T-helper 2 cell treated with Interferon-gamma antibody and Interleukin-4, amounts not matched to agents 100 ng/mL and 5 ng/mL, for 36 hours (primary cell): ENCODE results near the gene CHAMP1. TPM values are rescaled to one million over a fixed set of nuclear protein-coding genes. Genes with fewer than 3 reads are reported as not detected.

Experiments used
- intact Hi-C: fragments of 100-400 bp; cut with micrococcal nuclease; formaldehyde crosslinking; loops from one replicate; pipeline ENCODE4 v1.15.1; 2023
- total RNA-seq: library from RNA; stranded (reverse); gene quantifications from 2 replicates; pipeline ENCODE4 v1.2.3, GENCODE V29; 2022

Gene CHAMP1
- total RNA-seq, 1 donor from 2014 or later, result 38.8 TPM

DNA sequence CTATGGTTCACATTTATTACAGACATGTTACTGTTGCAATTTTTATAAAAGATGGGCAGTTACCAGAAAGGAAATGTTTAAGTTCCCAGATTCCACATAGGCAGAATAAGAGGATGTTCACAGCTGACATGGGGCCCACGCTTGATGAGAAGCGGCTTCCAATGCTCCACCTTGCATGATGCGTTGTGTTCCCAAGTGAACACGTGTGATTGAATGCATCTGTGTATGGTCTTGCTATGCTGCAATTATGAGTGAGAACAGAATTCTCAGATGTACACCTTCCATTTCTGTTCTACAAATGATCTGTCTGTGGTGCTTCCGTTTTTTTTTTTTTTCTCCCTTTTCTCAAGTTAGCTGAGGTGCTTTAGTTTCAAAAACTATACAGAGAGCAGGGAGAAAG is 17.4 kb upstream of the CHAMP1 start:
- intact Hi-C loops, result no loop called here

DNA sequence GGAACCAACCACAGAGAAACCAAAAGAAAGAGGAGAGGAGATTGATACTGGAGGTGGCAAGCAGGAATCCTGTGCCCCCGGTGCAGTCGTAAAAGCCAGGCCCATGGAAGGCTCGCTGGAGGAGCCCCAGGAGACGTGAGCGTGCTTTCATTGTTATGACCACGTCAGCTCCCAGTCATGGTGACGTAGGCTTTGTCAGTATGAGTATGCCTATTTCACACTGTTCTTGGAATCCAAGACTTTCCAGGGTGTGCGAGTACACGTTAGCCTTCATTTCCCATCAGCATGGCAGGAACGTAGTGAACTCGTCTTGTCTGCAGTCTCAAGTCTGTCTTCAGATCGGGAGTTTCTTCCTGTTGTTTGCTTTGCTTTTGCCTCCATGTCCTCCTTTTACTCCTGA is 15.4 kb upstream of the CHAMP1 start:
- intact Hi-C loops, result no loop called here

DNA sequence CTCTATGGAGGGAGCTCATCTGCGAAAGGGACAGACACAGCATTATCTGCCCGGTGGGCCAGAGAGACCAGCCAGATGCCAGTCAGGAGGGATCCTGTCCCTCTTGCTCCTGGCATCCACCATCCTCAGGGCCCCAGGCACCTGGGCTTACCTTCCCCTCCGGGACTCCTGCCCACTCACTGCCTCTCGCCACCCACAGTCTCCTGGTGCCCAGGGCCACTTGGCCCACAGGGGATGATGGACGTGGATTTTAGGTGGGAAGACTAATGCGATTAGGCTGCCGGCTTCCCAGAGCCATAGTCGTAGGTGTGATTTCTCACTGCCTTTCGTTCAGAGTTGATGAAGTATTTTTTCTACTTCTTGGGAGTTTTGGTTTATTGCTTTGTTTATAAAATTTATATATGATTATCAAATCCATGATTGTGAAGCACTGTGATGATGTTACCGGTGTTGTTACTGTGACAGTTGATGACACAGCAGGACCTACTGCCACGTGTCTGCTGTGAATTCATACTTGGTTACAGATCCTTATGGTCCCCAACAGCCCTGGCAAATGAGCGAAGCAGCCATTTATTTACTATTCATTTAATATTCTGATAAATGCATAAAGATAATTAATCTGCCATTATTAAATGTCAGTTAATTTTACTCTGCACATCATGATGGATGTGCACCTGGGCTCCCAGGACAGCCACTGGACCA is 14.5 kb upstream of the CHAMP1 start:
- intact Hi-C loops, result no loop called here

DNA sequence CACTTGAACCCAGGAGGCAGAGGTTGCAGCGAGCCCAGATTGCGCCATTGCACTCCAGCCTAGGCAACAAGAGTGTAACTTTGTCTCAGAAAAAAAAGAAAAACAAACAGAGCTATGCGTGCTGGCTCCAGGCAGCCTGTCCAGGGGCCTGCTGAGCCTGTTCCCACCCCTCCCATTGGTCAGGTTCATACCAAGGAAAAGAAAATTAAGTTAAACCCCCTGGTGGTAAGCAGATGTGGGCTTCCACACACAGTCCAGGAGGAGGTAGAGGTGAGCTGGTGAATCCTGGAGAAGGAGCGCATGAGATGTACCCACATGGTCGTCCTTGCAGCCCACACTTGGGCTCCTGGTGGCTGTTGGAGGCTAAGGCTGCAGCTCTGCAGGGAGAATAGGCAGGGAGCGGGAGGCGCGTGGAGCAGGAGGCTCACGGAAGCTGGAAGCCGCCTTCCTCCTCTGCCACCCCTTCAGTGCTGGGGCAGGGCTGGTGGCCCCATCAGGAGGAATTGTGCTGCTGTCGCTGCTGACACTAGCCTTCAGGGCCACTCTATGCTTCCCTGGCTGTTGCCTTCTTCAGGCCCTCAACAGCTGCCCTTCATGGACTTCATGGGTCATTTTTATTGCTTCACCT is 10.5 kb upstream of the CHAMP1 start:
- intact Hi-C loops, result no loop called here

DNA sequence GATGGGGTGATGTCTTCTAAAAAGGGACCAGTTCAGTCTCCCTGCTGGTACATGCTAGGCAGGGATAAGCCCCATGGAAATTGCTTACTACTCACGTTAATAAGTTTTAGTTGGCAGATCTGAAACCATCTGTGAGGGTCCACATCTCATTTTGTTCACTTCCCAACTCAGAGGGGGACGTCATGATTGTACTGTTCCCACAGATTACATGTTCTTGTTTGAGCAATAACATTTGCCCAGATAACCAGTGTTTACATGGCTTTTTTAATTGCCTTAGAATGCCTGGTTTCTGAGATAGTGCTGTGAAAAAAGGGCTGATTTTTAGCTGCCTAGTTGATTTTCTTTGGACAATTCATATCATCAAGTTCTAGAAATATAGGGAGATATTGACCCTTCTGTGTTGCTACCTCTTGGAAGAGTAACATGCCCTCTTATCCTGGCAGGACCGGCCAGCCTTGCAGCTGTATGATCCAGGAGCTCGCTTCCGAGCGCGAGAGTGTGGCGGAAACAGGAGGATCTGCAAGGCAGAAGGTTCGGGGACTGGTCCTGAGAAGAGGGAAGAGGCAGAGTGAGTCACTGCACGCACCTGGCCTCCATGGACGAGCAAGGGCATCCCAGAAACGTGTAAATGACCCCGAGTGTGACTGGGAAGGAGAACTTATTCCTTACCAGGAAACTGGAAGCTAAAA is 9.8 kb upstream of the CHAMP1 start:
- intact Hi-C loops, result no loop called here

DNA sequence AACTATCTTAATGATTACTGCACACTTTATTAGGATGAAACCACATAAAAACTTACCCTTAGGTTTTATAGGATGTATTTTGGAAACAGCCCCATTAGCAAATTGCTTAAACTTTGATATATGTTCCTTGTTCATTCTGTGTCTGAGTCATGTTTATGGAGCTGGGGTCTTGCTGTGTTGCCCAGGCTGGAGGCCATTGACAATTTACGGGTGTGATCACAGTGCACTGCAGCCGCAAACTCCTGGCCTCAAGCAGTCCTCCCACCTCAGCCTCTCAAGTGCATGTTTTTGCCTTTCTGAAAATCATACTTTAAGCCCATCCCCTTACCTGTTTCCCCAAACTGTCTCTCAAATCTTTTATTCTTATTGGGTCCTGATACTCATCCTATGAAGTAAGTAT is 5.2 kb upstream of the CHAMP1 start:
- intact Hi-C loops, result no loop called here

DNA sequence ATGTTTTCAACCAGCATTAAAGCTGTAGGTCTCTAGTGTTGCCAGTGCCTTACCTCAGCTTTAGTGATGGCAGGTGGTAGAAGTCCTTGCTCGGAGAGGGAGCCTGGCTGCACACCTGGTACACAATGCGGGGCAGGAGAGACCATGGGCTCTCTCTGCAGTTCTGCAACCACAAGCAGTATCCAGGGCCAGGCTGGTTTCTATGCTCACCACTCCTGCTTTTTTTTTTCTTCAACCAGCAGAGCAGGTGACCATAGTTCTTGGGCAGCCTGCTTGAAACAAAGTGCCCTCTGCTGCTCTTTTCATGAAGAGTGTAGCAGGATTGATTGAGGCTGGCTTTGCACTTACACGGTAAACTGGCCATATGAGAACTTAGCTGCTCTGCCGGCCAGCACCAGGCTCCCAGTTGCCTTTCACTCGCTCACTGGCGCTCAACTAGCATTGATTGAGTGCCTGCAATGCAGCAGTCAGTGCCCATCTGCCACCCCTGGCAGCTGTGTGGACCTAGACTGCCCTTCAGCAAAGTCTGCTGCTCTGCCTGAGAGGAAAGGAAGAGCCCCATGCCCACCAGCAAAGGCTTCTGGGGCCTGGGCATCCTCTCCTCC is 4.4 kb upstream of the CHAMP1 start:
- intact Hi-C loops, result no loop called here

DNA sequence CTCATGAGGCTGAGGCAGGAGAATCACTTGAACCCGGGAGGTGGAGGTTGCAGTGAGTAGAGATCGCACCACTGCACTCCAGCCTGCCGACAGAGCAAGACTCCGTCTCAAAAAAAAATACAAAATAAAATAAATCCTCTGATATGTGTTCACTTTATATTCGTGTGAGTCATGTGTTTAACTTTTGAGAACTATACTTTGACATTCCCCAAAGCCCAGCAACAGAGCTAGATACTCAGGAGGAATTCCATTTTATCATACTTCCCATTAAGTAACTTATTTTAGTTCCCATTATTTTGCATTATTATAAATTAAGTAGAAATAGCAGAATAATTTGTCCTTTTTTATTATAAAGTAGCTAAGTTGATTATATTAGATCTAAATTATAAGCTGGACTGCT is 3.3 kb upstream of the CHAMP1 start:
- intact Hi-C loops, result no loop called here

DNA sequence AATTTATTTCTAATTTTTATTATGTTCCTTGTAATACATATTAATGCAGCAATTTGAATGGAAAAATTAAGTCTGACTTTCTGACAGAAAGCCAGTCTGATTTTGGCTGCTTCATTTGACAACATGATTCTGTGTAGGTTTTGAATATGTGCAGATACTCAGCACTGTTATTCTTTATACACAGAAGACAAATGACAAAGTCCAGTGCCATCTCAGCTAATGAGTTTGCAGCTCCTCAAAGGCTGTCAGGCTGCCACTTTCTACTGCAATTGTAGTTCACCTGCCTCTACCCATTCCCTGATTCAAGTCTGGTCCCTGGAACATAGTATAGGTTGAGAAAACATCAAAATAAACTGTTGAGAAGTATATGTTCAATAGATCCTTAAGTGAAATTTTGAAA is 2.9 kb upstream of the CHAMP1 start:
- intact Hi-C loops, result no loop called here

DNA sequence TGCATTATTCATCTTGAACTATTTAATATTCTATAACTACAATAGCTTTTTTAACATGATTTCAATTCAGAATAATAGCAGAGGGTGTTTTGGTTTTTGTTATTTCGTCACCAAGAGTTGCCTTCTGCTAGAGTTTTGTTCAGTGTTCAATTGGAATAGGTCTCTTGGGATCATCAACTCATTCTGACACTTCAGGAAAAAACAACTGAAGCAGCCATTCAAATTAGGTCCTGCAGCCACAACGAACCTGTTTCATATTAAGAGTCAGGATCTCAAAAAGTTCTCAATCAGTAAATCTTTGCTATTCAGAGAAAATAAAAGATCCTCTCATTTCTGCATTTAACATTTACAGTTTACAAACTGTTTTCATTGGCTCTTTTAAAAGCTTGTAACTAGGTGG is 2.4 kb upstream of the CHAMP1 start:
- intact Hi-C loops, result no loop called here

DNA sequence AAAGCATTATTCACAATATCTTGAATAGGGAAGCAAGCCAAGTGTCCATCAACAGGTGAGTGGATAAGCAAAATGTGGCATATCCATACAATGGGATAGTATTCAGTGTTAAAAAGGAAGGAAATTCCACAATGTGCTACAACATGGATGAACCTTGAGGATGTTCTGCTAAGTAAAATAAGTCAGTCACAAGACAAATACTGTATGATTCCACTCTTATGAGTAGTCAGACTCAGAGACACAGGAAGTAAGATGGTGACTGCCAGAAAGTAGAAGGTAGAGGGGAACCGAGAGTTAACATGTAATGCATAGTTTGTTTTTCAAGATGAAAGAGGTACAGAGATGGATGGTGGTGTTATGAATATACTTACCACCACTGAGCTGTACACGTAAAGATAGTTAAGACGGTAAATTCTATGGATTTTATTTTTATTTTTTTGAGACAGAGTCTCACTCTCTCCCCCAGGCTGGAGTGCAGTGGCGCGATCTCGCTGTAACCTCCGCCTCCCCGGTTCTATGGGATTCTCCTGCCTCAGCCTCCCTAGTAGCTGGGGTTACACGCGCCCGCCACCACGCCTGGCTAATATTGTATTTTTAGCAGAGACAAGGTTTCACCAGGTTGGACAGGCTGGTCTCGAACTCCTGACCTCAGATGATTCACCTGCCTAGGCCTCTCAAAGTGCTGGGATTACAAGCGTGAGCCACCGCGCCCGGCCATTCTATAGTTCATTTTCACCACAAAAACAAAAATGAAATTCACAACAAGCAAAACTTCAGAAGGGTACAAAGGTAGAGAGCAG is 1.0 kb upstream of the CHAMP1 start:
- intact Hi-C loops, result no loop called here

DNA sequence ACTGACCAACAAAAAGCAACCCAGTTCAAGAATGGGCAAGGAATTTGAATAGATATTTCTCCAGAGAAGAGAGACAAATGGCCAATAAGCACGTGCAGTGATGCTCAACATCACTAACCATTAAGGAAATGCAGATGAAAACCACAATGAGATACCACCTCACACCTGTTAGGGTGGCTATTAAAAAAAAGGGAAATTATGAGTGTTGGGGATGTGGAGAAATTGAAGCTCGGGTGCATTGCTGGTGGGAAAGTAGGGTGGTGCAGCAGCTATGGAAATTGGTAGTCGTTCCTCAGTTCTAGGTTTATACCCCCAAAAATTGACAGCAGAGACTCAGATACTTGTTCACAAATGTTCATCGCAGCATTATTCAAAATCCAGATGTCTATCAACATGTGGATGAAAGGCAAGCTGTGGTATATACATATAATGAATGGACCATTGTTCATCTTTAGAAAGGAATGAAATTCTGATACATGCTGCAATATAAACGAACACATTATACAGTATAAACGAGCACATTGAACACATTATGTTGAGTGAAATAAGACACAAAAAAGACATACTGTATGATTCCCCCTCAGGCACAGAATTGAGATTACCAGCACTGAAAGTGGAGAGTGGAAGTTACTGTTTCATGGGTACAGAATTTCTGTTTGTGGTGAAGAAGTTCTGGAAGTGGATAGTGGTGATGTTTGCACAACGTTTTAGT is 927 bp downstream of the CHAMP1 start:
- intact Hi-C loops, result no loop called here

DNA sequence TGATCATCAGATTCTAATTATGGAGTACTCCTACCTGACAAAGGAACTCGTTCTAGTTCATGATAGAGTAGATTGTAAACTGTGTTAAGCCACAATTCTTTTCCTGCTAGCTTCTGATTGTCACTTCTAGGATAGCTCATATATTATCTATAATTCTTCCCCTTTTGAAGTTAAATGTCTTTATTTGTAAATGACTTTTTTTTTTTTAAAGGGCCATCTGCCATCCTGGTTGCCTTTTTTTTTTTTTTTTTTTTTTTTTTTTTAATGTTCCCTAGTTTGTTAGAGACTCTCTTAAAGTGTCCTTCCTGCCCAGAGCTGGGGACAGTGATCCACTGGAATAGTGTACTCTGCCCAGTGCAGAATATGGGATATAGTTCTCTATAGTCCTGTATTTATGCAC is 4.3 kb downstream of the CHAMP1 start:
- intact Hi-C loops, result no loop called here

DNA sequence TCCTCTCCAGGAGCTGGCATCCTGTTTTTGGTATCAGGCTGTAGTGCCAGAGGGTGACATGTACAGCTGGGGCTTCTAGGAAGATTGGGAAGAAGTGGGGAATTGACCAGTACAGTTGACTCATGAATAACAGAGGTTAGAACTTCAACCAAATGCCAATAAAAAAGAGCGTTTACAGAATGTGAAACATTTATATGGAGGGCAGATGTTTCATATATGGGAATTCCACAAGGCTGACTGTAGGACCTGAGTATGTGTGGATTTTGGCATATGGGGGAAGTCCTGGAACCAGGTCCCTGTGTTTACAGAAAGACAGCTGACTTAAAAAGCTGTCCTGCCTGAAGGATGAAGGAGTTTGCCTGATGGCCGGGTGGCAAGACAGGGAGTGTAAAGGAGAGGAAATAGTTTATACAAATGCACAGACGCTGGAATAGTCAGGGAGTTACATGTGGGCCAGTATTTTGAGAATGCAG is 5.2 kb downstream of the CHAMP1 start:
- intact Hi-C loops, result no loop called here

DNA sequence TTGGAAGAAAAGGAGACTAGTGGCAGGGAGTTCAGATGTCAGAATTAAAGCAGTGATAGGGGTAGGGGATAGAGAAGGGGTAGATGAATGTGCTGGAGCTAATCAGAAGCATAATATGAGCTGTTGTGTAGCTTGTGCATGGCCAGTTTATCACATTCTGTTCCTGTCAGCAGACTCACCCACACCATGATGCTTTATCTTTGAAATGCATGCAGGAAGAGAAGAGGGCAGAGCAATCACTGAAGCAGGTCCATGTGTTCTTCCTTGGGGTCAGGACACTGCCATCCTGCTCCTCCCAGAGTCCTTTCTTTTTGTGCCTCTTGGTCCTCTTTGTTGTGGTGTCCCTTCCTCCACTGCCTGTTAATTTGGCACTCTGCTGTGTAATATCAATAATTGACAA is 5.8 kb downstream of the CHAMP1 start:
- intact Hi-C loops, result no loop called here

DNA sequence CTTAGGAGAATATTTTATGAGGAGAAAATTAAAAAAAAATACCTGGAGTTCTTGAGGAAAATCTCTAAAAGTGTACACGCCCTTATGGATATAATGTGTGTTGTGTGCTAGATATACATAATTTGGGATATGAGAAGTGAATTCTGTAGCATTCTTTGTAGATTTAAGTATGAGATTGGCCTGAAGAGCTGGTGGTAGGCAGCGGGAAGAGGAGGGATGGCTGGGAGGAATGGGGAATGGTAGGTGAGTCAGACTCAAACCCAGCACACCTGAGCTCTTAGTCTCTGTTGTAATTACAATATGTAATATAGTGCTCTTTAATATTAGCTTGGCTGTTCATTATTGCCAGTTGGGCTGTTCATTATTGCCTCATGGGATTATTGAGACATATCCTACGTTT is 7.0 kb downstream of the CHAMP1 start:
- intact Hi-C loops, result no loop called here

DNA sequence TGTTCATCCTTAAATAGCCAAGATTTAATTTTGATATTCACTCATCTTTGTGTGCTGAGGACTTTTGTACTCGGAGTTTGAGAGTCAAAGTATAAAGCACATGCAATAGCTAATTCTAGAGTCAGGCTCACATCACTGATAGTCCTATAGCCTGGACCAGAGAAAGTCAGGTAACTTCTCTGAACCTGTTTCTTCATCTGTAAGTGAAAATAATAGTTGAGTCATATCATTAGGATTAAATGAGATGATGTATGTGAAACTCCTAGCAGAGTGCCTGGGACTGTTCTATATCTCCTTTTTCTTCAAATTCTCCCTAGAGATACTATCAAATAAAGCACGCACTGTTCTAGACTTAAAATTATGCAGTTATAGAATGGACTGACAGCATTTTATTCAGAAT is 9.0 kb downstream of the CHAMP1 start:
- intact Hi-C loops, result no loop called here

DNA sequence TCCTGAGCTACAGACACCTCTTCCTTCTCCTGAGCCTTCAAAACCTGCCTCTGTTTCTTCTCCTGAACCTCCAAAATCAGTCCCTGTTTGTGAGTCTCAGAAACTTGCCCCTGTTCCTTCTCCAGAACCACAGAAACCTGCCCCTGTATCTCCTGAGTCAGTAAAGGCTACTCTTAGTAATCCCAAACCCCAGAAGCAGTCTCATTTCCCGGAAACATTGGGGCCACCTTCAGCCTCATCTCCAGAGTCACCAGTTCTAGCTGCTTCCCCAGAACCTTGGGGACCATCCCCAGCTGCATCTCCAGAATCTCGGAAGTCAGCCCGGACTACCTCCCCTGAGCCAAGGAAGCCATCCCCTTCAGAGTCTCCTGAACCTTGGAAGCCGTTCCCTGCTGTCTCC is 10.0 kb downstream of the CHAMP1 start:
- intact Hi-C loops, result no loop called here

DNA sequence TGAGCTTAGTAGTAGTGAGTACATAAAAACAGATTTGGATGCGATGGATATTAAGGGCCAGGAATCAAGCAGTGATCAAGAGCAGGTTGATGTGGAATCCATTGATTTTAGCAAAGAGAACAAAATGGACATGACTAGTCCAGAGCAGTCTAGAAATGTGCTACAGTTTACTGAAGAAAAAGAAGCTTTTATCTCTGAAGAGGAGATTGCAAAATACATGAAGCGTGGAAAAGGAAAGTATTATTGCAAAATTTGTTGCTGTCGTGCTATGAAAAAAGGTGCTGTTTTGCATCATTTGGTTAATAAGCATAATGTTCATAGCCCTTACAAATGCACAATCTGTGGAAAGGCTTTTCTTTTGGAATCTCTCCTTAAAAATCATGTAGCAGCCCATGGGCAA is 11.4 kb downstream of the CHAMP1 start:
- intact Hi-C loops, result no loop called here

DNA sequence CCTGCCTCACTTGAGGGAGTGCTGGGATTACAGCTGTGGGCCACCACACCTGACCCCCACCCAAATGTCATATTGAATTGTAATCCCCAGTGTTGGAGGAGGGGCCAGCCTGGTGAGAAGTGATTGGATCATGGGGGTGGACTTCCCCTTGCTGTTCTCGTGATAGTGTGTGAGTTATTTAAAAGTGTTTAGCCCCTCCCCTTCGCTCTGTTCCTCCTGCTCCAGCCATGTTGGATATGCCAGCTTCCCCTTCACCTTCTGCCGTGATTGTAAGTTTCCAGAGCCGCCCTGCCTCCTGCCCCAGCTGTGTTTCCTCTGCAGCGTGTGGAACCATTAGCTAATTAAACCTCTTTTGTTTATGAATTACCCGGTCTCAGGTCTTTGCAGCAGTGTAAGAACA is 13.7 kb downstream of the CHAMP1 start:
- intact Hi-C loops, result no loop called here

DNA sequence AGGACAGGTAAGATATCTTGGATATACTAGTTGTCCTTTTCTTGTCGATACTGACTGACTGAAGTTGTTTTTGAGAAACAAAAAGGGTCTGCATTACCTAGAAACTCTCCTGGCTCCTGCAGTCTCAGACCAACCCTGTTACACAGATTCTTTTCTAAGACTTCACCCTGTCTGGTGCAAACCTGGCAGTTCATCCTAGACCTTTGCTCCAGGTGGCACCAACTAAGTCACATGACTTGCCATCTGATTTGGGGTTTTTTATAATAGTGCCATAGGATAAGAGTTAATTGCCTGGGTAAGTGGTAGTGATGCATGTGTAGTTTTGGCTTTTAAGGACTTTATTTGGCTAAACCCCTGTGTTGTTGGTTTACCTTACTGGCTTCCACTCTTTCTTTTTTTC is 14.3 kb downstream of the CHAMP1 start:
- intact Hi-C loops, result no loop called here
